ENCODE data around the gene OS9. TPM values are rescaled to one million over a fixed set of nuclear protein-coding genes. Genes with fewer than 3 reads are reported as not detected.
A peak's percentile ranks its signal among the peaks of the same experiment; 100 is the strongest.

OS9 gene
- total and polyA plus RNA-seq, 2 of the 4 experiments (the other 2 are of a cell fraction), result 159 to 272 TPM

DNA sequence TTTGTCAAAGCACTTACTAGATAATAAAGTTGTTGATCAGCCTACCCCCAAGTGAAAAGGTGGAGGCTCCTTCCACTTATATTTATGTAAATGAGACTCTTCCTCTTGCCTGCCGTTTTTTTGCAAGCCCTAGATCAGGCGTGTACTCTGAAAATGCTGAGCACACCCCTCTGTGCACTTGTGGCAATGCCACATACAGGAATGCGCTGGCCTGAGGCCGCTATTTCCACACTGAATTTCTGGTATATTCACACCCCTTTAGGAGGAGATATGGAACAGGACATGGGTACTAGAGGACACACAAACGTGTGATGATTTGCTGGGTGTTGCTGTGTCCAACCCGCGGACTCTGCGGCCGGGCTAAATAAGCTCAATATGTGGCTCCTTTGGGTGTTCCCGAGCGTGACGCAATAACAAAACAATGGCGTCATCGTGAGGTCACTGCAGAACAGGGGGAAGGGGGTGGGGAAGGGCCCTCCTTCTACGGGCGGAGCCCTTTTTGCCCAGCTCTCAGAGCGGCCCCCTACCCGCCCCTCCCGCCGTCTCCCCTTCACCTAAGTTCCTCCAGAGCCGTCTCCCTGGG, 50.4 kb downstream of the OS9 start:
- Histone ChIP-seq H2AK9ac (replicated peaks; ENCODE audit: low read depth, low read length, poor library complexity) (peak overlapping the region; percentile 88), H4K5ac (ENCODE audit: low read depth, low read length) (peak overlapping the region; percentile 32), H3K36me3 (ENCODE audit: control insufficient read depth, insufficient read depth, low read length) (peaks cover 14% of the 10 kb centered on the region), H3K27me3 (ENCODE audit: control insufficient read depth, insufficient read depth, low read length) (peaks cover 29% of the 10 kb centered on the region), H3K4me2 (ENCODE audit: low read depth, low read length) (peak overlapping the region; percentile 34), H3K4me1 (ENCODE audit: control insufficient read depth, insufficient read depth, low read length) (peaks cover 3% of the 10 kb centered on the region), H3K18ac (ENCODE audit: low read depth, low read length) (peak overlapping the region; percentile 8; the same call in 1 of the 2 replicates), H3K9ac (ENCODE audit: low read depth, low read length) (peak overlapping the region; percentile 61; the same call in 1 of the 2 replicates), H3K4ac (ENCODE audit: low read depth, low read length) (peak overlapping the region; percentile 75), H3K9me1 (ENCODE audit: insufficient read depth, low read length) (peaks cover 6% of the 10 kb centered on the region), H3K14ac (replicated peaks; ENCODE audit: low read depth, low read length) (peak overlapping the region; percentile 82), H2BK120ac (ENCODE audit: low read depth, low read length) (peak overlapping the region; percentile 75), H3K79me1 (ENCODE audit: low read depth in 1 of 2, low read length in 2 of 2) (peaks cover 13 to 30% of the 10 kb centered on the region in 2 experiments; a peak in 3 of 4 replicates), H4K8ac (ENCODE audit: low read depth in 2 of 2, low read length in 2 of 2) (peak overlapping the region; percentile 22 to 94), H2AFZ (replicated peaks; ENCODE audit: low read length, poor library complexity) (peak overlapping the region; percentile 96), H2AK5ac (ENCODE audit: low read depth, low read length) (peak overlapping the region; percentile 68), H2BK5ac (ENCODE audit: low read depth, low read length, poor library complexity, severe bottlenecking) (peak overlapping the region; percentile 53), H3K23ac (ENCODE audit: low read depth, low read length) (peak overlapping the region; percentile 42; the same call in 1 of the 2 replicates), H3K27ac (ENCODE audit: insufficient read depth, low read length) (peak overlapping the region; percentile 74), H4K20me1 (ENCODE audit: insufficient read depth, low read length) (no peaks in the 10 kb centered on the region), H3K56ac (ENCODE audit: extremely low read depth, insufficient read depth, low read length) (peak overlapping the region; percentile 65; the same call in 1 of the 2 replicates), H3K9me3 (ENCODE audit: control insufficient read depth, insufficient read depth, low read length) (peaks cover under 1% of the 10 kb centered on the region; the same call in 1 of the 2 replicates), H3K4me3 (ENCODE audit: insufficient read depth, low read depth, low read length) (peak overlapping the region; percentile 69), H2BK20ac (ENCODE audit: low read depth, low read length) (no peak overlapping the region), H2BK15ac (ENCODE audit: low read depth, low read length) (no peak overlapping the region; the same call in 2 of the 3 replicates), H4K91ac (ENCODE audit: insufficient read depth, low read depth, low read length) (0 out of 2 replicates have a peak overlapping the region, but pooled peaks have one; percentile 43)
- in situ Hi-C loops (cut with MboI; ENCODE audit: low sequenced_read_pairs) (no loop called here), dilution Hi-C loops (cut with HindIII; ENCODE audit: low sequenced_read_pairs, unreplicated experiment) (no loop called here), intact Hi-C loops (cut with micrococcal nuclease) (no loop called here)
- 15% methylated on average over 5 of the region's 21 CpGs; no CpG with 5 or more reads in 1 of the 2 experiments for WGBS, 2 experiments (ENCODE audit: extremely low coverage in 2 of 2, insufficient read length in 1 of 2)
- peak; percentile 63 for ATAC-seq (ENCODE audit: low read depth)
- DNase-seq, result peak; percentile 85
- no TSS peak for BruUV-seq (replicated peaks)
- POLR2A ChIA-PET (ENCODE audit: unreplicated experiment), result interaction anchor here (1.0 to 1.1 kb wide), 2 partner anchors 18 to 28 kb away, joined by 4 to 5 read pairs; partner anchors contain the start of genes EEF1AKMT3 and METTL1
- CTCF ChIA-PET, result interaction anchor here (1.9 kb wide), 1 partner anchor 8 kb away, joined by 6 read pairs; no protein-coding TSS in a partner anchor
- TF ChIP-seq, protein P1, sequence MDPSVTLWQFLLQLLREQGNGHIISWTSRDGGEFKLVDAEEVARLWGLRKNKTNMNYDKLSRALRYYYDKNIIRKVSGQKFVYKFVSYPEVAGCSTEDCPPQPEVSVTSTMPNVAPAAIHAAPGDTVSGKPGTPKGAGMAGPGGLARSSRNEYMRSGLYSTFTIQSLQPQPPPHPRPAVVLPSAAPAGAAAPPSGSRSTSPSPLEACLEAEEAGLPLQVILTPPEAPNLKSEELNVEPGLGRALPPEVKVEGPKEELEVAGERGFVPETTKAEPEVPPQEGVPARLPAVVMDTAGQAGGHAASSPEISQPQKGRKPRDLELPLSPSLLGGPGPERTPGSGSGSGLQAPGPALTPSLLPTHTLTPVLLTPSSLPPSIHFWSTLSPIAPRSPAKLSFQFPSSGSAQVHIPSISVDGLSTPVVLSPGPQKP (IDR thresholded peaks at IDR 0.05; ENCODE audit: borderline replicate concordance, low read depth, low read length), result no peak
- TF ChIP-seq RAD21 (IDR thresholded peaks at IDR 0.05; ENCODE audit: low read length) (no peak), CHD1 (IDR thresholded peaks at IDR 0.05; ENCODE audit: low read depth, low read length) (no peak), RCOR1 (IDR thresholded peaks at IDR 0.05; ENCODE audit: insufficient replicate concordance, low read length) (peak; percentile 57), FOS (IDR thresholded peaks at IDR 0.05; ENCODE audit: low read depth, low read length) (no peak), CEBPB (IDR thresholded peaks at IDR 0.05; ENCODE audit: low read depth, low read length) (peak; percentile 97), MAFK (IDR thresholded peaks at IDR 0.05; ENCODE audit: low read depth, low read length) (no peak), MXI1 (IDR thresholded peaks at IDR 0.05; ENCODE audit: borderline replicate concordance, low read depth, low read length) (no peak), BHLHE40 (IDR thresholded peaks at IDR 0.05; ENCODE audit: low read depth, low read length) (no peak), RFX5 (IDR thresholded peaks at IDR 0.05; ENCODE audit: low read depth, low read length) (no peak), POLR2A (IDR thresholded peaks at IDR 0.05; ENCODE audit: low read depth, low read length) (no peak; the same call in 1 of the 2 replicates), MAZ (IDR thresholded peaks at IDR 0.05; ENCODE audit: borderline replicate concordance, low read depth, low read length) (peak; percentile 26; the same call in 1 of the 2 replicates)
- TF ChIP-seq, protein P2, sequence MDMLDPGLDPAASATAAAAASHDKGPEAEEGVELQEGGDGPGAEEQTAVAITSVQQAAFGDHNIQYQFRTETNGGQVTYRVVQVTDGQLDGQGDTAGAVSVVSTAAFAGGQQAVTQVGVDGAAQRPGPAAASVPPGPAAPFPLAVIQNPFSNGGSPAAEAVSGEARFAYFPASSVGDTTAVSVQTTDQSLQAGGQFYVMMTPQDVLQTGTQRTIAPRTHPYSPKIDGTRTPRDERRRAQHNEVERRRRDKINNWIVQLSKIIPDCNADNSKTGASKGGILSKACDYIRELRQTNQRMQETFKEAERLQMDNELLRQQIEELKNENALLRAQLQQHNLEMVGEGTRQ (IDR thresholded peaks at IDR 0.05; ENCODE audit: low read depth, low read length), result no peak
- TF ChIP-seq, protein P3, sequence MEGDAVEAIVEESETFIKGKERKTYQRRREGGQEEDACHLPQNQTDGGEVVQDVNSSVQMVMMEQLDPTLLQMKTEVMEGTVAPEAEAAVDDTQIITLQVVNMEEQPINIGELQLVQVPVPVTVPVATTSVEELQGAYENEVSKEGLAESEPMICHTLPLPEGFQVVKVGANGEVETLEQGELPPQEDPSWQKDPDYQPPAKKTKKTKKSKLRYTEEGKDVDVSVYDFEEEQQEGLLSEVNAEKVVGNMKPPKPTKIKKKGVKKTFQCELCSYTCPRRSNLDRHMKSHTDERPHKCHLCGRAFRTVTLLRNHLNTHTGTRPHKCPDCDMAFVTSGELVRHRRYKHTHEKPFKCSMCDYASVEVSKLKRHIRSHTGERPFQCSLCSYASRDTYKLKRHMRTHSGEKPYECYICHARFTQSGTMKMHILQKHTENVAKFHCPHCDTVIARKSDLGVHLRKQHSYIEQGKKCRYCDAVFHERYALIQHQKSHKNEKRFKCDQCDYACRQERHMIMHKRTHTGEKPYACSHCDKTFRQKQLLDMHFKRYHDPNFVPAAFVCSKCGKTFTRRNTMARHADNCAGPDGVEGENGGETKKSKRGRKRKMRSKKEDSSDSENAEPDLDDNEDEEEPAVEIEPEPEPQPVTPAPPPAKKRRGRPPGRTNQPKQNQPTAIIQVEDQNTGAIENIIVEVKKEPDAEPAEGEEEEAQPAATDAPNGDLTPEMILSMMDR (conservative IDR thresholded peaks at IDR 0.05; ENCODE audit: low read depth, low read length), result no peak

Data from IMR-90 (cell line).